Mesenchymal stem cell (in vitro differentiated cells and primary cell): ENCODE measurements around the gene FBXW9.
A peak's percentile ranks its signal among the peaks of the same experiment; 100 is the strongest.

Source experiments
- DNase-seq: peaks from one replicate; pipeline ENCODE4 v3.0.0-alpha.2; 2013
- H2AFZ ChIP-seq: one replicate; pipeline ENCODE4 v1.6.1; 2013; ENCODE audit warnings: low read depth, mild to moderate bottlenecking, control low read depth, inconsistent platforms, low read length, moderate library complexity
- H2AK5ac ChIP-seq: 2 replicates; pipeline ENCODE4 v1.6.1; 2013; ENCODE audit warnings: low read length, moderate library complexity, mild to moderate bottlenecking, inconsistent platforms; ENCODE audit not compliant: severe bottlenecking
- H2BK120ac ChIP-seq: one replicate; pipeline ENCODE4 v1.6.1; 2013; ENCODE audit warnings: low read depth, mild to moderate bottlenecking, inconsistent platforms, low read length, moderate library complexity
- H2BK12ac ChIP-seq, 2 experiments: one replicate each; pipeline ENCODE4 v1.6.1; 2013; ENCODE audit warnings: inconsistent platforms in 2 of 2, low read length in 2 of 2, mild to moderate bottlenecking in 2 of 2, moderate library complexity in 2 of 2, control low read depth in 1 of 2
- H2BK15ac ChIP-seq: one replicate; pipeline ENCODE4 v1.6.1; 2013; ENCODE audit warnings: mild to moderate bottlenecking, low read depth, inconsistent platforms; ENCODE audit not compliant: poor library complexity, severe bottlenecking
- H2BK5ac ChIP-seq: 2 replicates; pipeline ENCODE4 v1.6.1; 2013; ENCODE audit warnings: low read depth, mild to moderate bottlenecking, low read length, control low read depth, inconsistent platforms; ENCODE audit not compliant: poor library complexity, severe bottlenecking
- H3K14ac ChIP-seq, 2 experiments: one replicate each; pipeline ENCODE4 v1.6.1; 2013; ENCODE audit warnings: inconsistent platforms in 2 of 2, low read length in 2 of 2, control low read depth in 1 of 2, mild to moderate bottlenecking in 1 of 2, moderate library complexity in 1 of 2
- H3K18ac ChIP-seq, 2 experiments: one replicate each; pipeline ENCODE4 v1.6.1; 2013; ENCODE audit warnings: inconsistent platforms in 2 of 2, low read length in 2 of 2, control low read depth in 1 of 2, low read depth in 1 of 2, mild to moderate bottlenecking in 1 of 2
- H3K23ac ChIP-seq, 2 experiments: one replicate each; pipeline ENCODE4 v1.6.1; 2013; ENCODE audit warnings: inconsistent platforms in 2 of 2, low read length in 2 of 2, mild to moderate bottlenecking in 2 of 2, moderate library complexity in 2 of 2, control low read depth in 1 of 2
- H3K27ac ChIP-seq: 2 replicates; pipeline ENCODE4 v1.5.1; 2013; ENCODE audit warnings: mild to moderate bottlenecking, moderate library complexity, low read length, control low read depth, inconsistent platforms; ENCODE audit not compliant: poor library complexity, severe bottlenecking
- H3K27me3 ChIP-seq, 2 experiments: 2 replicates each; pipeline versions ENCODE4 v1.6.1 to v1.7.0; 2013; ENCODE audit warnings: low read length in 2 of 2, mild to moderate bottlenecking in 2 of 2, moderate library complexity in 2 of 2, control low read depth in 1 of 2, inconsistent platforms in 1 of 2; ENCODE audit not compliant: control insufficient read depth in 1 of 2, insufficient read depth in 1 of 2
- H3K36me3 ChIP-seq, 2 experiments: 2 replicates each; pipeline versions ENCODE4 v1.6.1 to v1.7.0; 2013; ENCODE audit warnings: low read length in 2 of 2, control low read depth in 1 of 2, inconsistent platforms in 1 of 2, low read depth in 1 of 2, mild to moderate bottlenecking in 1 of 2; ENCODE audit not compliant: insufficient read depth in 2 of 2, control insufficient read depth in 1 of 2
- H3K4ac ChIP-seq, 2 experiments: one replicate each; pipeline ENCODE4 v1.6.1; 2013; ENCODE audit warnings: inconsistent platforms in 2 of 2, low read length in 2 of 2, mild to moderate bottlenecking in 2 of 2, moderate library complexity in 2 of 2, control low read depth in 1 of 2, low read depth in 1 of 2
- H3K4me1 ChIP-seq: 2 replicates; pipeline ENCODE4 v1.6.1; 2013; ENCODE audit warnings: low read depth, low read length, control low read depth; ENCODE audit not compliant: control insufficient read depth, insufficient read depth
- H3K4me2 ChIP-seq: 2 replicates; pipeline ENCODE4 v1.6.1; 2013; ENCODE audit warnings: low read length, mild to moderate bottlenecking, inconsistent platforms; ENCODE audit not compliant: poor library complexity, severe bottlenecking
- H3K4me3 ChIP-seq, 2 experiments: 2 replicates each; pipeline versions ENCODE4 v1.5.1 to v1.7.0; 2013; ENCODE audit warnings: low read length in 2 of 2, mild to moderate bottlenecking in 2 of 2, control low read depth in 1 of 2, low read depth in 1 of 2; ENCODE audit not compliant: insufficient read depth in 1 of 2
- H3K79me1 ChIP-seq: replicated peaks from 2 replicates; pipeline ENCODE4 v1.6.1; 2013; ENCODE audit warnings: mild to moderate bottlenecking, control low read depth, low read length, inconsistent platforms; ENCODE audit not compliant: poor library complexity, severe bottlenecking
- H3K9ac ChIP-seq: 2 replicates; pipeline ENCODE4 v1.7.0; 2013; ENCODE audit warnings: mild to moderate bottlenecking, low read length, moderate library complexity
- H3K9me3 ChIP-seq: 2 replicates; pipeline ENCODE4 v1.7.0; 2013; ENCODE audit warnings: mild to moderate bottlenecking, low read length; ENCODE audit not compliant: control insufficient read depth
- H4K8ac ChIP-seq: one replicate; pipeline ENCODE4 v1.6.1; 2013; ENCODE audit warnings: inconsistent platforms, mild to moderate bottlenecking, low read length, moderate library complexity
- H4K91ac ChIP-seq: one replicate; pipeline ENCODE4 v1.6.1; 2013; ENCODE audit warnings: mild to moderate bottlenecking, low read length, inconsistent platforms
- WGBS: methylation state at CpG from one replicate; pipeline ENCODE4 v1.1.7; 2013; ENCODE audit warnings: mixed read lengths; 5-methylcytosine and 5-hydroxymethylcytosine counted together

FBXW9 gene

DNA sequence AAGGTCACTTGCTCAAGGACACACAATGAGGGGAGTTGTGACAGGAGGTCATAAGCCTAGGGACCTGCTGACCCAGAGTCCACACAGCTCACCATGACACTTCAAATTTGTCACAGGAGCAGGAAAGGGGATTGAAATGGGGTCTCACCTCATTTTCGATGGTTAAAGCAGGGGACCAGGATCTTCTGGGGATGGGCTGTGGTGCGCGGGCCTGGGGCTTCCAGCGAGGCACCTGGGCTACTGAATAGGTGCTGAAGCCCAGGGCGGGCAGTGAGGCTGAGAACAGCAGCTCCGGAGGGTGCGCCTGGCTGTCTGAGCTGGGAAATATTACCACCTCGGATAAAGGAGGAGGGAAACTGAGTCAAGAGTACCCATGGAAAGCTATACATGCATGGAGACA lies 40.9 kb downstream of the FBXW9 start:
- Histone ChIP-seq H3K14ac (no peak overlapping the region), H3K4ac (no peak overlapping the region), H3K4me1 (no peaks in the 10 kb centered on the region), H4K91ac (no peak overlapping the region), H3K23ac (no peak overlapping the region), H2BK15ac (no peak overlapping the region), H3K36me3 (peaks cover 50 to 66% of the 10 kb centered on the region in 2 experiments), H3K27me3 (no peaks in the 10 kb centered on the region), H3K9me3 (no peaks in the 10 kb centered on the region), H2AFZ (no peak overlapping the region), H2BK12ac (no peak overlapping the region), H3K9ac (no peak overlapping the region), H3K27ac (no peak overlapping the region), H4K8ac (no peak overlapping the region), H3K4me2 (no peak overlapping the region), H2BK120ac (no peak overlapping the region), H3K4me3 (no peak overlapping the region), H3K79me1 (peaks cover 6% of the 10 kb centered on the region), H2AK5ac (no peak overlapping the region), H2BK5ac (no peak overlapping the region), H3K18ac (no peak overlapping the region)
- DNase-seq: no peak
- WGBS: 97% methylated on average over 8 of the region's 8 CpGs

DNA sequence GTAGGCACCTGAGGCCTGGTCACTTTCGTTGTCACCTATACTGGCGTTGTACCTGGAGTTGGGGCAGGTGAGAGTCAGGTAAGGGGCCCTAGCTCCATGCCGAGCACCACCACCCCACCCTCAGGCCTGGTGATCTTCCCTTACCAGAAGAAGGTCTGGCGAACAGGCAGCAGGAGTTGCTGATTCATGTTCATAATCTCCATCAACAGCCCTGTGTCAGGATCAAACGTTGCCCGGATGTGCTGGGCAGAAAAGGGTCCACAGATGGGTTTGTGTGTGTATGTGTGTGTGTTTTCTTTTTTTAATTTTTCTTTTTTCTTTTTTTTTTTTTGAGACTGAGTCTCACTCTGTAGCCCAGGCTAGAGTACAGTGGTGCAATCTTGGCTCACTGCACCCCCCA lies 44.2 kb downstream of the FBXW9 start:
- H3K18ac ChIP-seq: no peak overlapping the region
- WGBS: 93% methylated on average over 3 of the region's 6 CpGs

DNA sequence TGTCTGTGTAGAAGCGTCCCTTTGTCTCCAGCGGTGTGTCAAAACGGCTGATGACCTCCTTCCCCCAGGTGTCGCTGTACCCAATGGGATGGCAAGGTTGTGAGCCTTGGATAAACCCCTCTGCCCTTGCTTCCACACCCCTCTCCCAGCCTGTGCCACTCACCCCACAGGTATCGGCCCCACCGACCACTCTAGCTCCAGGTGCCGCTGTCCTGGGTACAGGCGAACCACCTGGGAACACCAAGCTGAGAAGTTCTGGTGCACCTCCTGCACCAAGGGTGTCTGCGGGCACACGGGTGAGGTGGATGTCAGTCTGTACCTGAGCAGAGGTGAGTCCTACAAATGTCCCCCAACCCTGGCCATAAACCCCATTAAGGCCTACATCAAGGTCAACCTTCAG lies 46.5 kb downstream of the FBXW9 start:
- Histone ChIP-seq H2BK5ac (no peak overlapping the region), H4K8ac (no peak overlapping the region), H2AFZ (no peak overlapping the region), H3K4ac (no peak overlapping the region), H3K36me3 (peaks cover 13 to 47% of the 10 kb centered on the region in 2 experiments), H3K9ac (no peak overlapping the region), H3K4me3 (no peak overlapping the region), H2BK15ac (no peak overlapping the region), H3K9me3 (no peaks in the 10 kb centered on the region), H2AK5ac (no peak overlapping the region), H3K79me1 (no peaks in the 10 kb centered on the region), H4K91ac (no peak overlapping the region), H3K4me2 (no peak overlapping the region), H3K27me3 (no peaks in the 10 kb centered on the region), H3K23ac (no peak overlapping the region), H3K14ac (no peak overlapping the region), H2BK120ac (no peak overlapping the region), H3K27ac (no peak overlapping the region), H3K18ac (no peak overlapping the region), H2BK12ac (no peak overlapping the region), H3K4me1 (peaks cover 2% of the 10 kb centered on the region)
- DNase-seq: no peak
- WGBS: 95% methylated on average over 10 of the region's 10 CpGs

More for the DNA sequence above, 44.2 kb downstream of the FBXW9 start:
- no peak overlapping the region for H3K27ac ChIP-seq
- H2BK15ac ChIP-seq: no peak overlapping the region
- H3K23ac ChIP-seq: no peak overlapping the region
- H3K4me2 ChIP-seq: no peak overlapping the region
- no peak overlapping the region for H3K4me3 ChIP-seq
- no peak overlapping the region for H3K14ac ChIP-seq
- H3K4ac ChIP-seq: no peak overlapping the region
- no peak for DNase-seq
- no peak overlapping the region for H2AFZ ChIP-seq
- H4K8ac ChIP-seq: no peak overlapping the region
- peak overlapping the region; percentile 43 for H4K91ac ChIP-seq
- no peak overlapping the region for H2AK5ac ChIP-seq
- H3K27me3 ChIP-seq: no peaks in the 10 kb centered on the region
- H2BK5ac ChIP-seq: no peak overlapping the region
- H3K36me3 ChIP-seq: peaks cover 30 to 62% of the 10 kb centered on the region in 2 experiments
- no peak overlapping the region for H2BK12ac ChIP-seq
- H3K4me1 ChIP-seq: peaks cover 2% of the 10 kb centered on the region
- H3K79me1 ChIP-seq: peaks cover 3% of the 10 kb centered on the region
- no peak overlapping the region for H2BK120ac ChIP-seq
- no peaks in the 10 kb centered on the region for H3K9me3 ChIP-seq
- H3K9ac ChIP-seq: no peak overlapping the region

DNA sequence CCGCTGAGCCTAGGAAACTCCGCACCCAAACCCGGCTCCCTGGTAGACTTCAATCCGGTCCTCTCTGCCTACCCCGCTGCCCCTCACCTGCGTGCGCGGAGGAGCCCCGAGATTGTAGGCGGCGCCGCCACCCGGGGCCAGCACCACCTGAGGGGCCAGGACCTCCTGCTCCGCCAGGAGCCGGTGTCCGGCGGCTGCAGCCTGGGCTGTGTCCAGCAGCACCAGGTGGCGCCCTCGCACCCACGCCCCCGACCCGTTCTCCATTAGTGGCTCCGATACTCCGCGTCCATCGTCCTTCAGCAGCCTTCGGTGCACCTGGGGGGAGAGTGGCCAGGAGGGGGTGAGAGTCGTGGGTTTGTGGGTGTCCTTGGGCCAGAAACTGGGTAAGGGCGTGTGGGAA lies 48.3 kb downstream of the FBXW9 start:
- no peaks in the 10 kb centered on the region for H3K9me3 ChIP-seq
- H3K4ac ChIP-seq: no peak overlapping the region
- H3K14ac ChIP-seq: no peak overlapping the region
- no peak overlapping the region for H3K23ac ChIP-seq
- H3K36me3 ChIP-seq: peaks cover 10 to 33% of the 10 kb centered on the region in 2 experiments
- H2BK120ac ChIP-seq: no peak overlapping the region
- no peak overlapping the region for H3K27ac ChIP-seq
- H3K4me1 ChIP-seq: peaks cover 2% of the 10 kb centered on the region
- no peak overlapping the region for H2BK15ac ChIP-seq
- no peaks in the 10 kb centered on the region for H3K27me3 ChIP-seq
- H3K79me1 ChIP-seq: no peaks in the 10 kb centered on the region
- H2AFZ ChIP-seq: no peak overlapping the region
- WGBS: 96% methylated on average over 29 of the region's 29 CpGs
- no peak overlapping the region for H2BK5ac ChIP-seq
- no peak overlapping the region for H4K91ac ChIP-seq
- H2AK5ac ChIP-seq: no peak overlapping the region
- DNase-seq: no peak
- no peak overlapping the region for H3K18ac ChIP-seq
- H4K8ac ChIP-seq: no peak overlapping the region
- peak overlapping the region in 1 of 2 experiments; percentile 32 for H3K4me3 ChIP-seq
- H3K9ac ChIP-seq: no peak overlapping the region
- H3K4me2 ChIP-seq: no peak overlapping the region
- no peak overlapping the region for H2BK12ac ChIP-seq
